Stomach (tissue), 4 donors: Measurements from ENCODE around the gene BSN.

Source experiments
- CTCF ChIP-seq, 7 experiments: fragments of 450-650 bp in 4 of 7; fragments of 200-600 bp in 3 of 7; sonication (generic) in 3 of 7; IDR thresholded peaks; one replicate each; pipeline ENCODE4 v1.5.1; 2016 to 2019; ENCODE audit warnings: antibody characterized with exemption in 7 of 7, control low read depth in 2 of 7, mild to moderate bottlenecking in 1 of 7
- EP300 ChIP-seq: sonication (generic); formaldehyde crosslinking; IDR thresholded peaks from one replicate; pipeline ENCODE4 v1.6.1; 2017; ENCODE audit warnings: antibody characterized with exemption
- POLR2A ChIP-seq, 4 donors: fragments of 450-650 bp; IDR thresholded peaks; one replicate each; pipeline ENCODE4 v1.6.1; 2016; ENCODE audit warnings: antibody characterized with exemption in 4 of 4, control low read depth in 2 of 4, mild to moderate bottlenecking in 1 of 4, moderate library complexity in 1 of 4
- POLR2AphosphoS5 ChIP-seq, 3 donors: sonication (generic); formaldehyde crosslinking; IDR thresholded peaks; one replicate each; pipeline ENCODE4 v1.6.1; 2016; ENCODE audit warnings: antibody characterized with exemption in 3 of 3

GRCh38 chr3:49552087-49552486 is 2.2 kb upstream of the BSN start:
- TF ChIP-seq CTCF (IDR thresholded peaks at IDR 0.05) (no peak), POLR2A (IDR thresholded peaks at IDR 0.05) (no peak), POLR2AphosphoS5 (IDR thresholded peaks at IDR 0.05) (no peak), EP300 (no peak)
